Urothelium cell line (cell line): ENCODE measurements around the gene BCL6B.
A peak's percentile ranks its signal among the peaks of the same experiment; 100 is the strongest.
"Not testable (repeated sequence)": the region's sequence is repeated elsewhere in the genome, so short reads cannot be mapped to it uniquely, and the experiment has no call there.

Experiments
- DNase-seq: peaks from one replicate; pipeline ENCODE4 v3.0.0; 2011; ENCODE audit warnings: low spot score, mixed read lengths
- FAIRE-seq: peaks from 2 replicates; lab custom pipeline; 2011; peaks lifted over from hg19 to GRCh38; lab: Jason Lieb, UNC

BCL6B gene

GRCh38 chr17:7050583-7050982, 27.7 kb downstream of the BCL6B start:
- FAIRE-seq, DNase-seq: not testable (repeated sequence)

- DNase-seq (no peak), FAIRE-seq (no peak)
Measured at GRCh38 chr17:7056386-7056785, 33.5 kb downstream of the BCL6B start.

- DNase-seq (no peak), FAIRE-seq (no peak)
Measured at GRCh38 chr17:7058831-7059447, 36.1 kb downstream of the BCL6B start.

GRCh38 chr17:7060165-7060891, 37.5 kb downstream of the BCL6B start:
- no peak for FAIRE-seq

GRCh38 chr17:7063518-7064094, 40.8 kb downstream of the BCL6B start:
- FAIRE-seq (no peak), DNase-seq (no peak)

More at GRCh38 chr17:7060165-7060891, 37.5 kb downstream of the BCL6B start:
- DNase-seq, result peak; percentile 83

GRCh38 chr17:7064261-7064660, 41.4 kb downstream of the BCL6B start:
- FAIRE-seq (no peak), DNase-seq (no peak)

GRCh38 chr17:7067198-7067597, 44.3 kb downstream of the BCL6B start:
- DNase-seq (no peak), FAIRE-seq (no peak)

- no peak for FAIRE-seq
- no peak for DNase-seq
Measured at GRCh38 chr17:7068268-7068667, 45.4 kb downstream of the BCL6B start.

- DNase-seq (no peak), FAIRE-seq (no peak)
Measured at GRCh38 chr17:7070712-7071111, 47.9 kb downstream of the BCL6B start.

- FAIRE-seq (no peak), DNase-seq (no peak)
Measured at GRCh38 chr17:7072406-7072805, 49.6 kb downstream of the BCL6B start.

GRCh38 chr17:7074931-7075330, 52.1 kb downstream of the BCL6B start:
- DNase-seq (no peak), FAIRE-seq (no peak)

GRCh38 chr17:7077911-7078546, 55.2 kb downstream of the BCL6B start:
- FAIRE-seq, result no peak
- no peak for DNase-seq

- FAIRE-seq (no peak), DNase-seq (no peak)
Measured at GRCh38 chr17:7078711-7079110, 55.9 kb downstream of the BCL6B start.
